Activated CD8-positive, alpha-beta memory T cell treated with anti-CD3 and anti-CD28 coated beads, Interleukin-2, amount 10 ng/mL, durations not matched to agents 7 days and 5 days (primary cell): Measurements from ENCODE around the gene IP6K3. TPM values are rescaled to one million over a fixed set of nuclear protein-coding genes. Genes with fewer than 3 reads are reported as not detected.
A peak's percentile ranks its signal among the peaks of the same experiment; 100 is the strongest.

Experiments used
- ATAC-seq: fragments of 150-1000 bp; cut with Tn5 transposase; one replicate; pipeline ENCODE4 v1.10.0; 2021; ENCODE audit warnings: moderate library complexity
- CTCF ChIA-PET: fragments of 350-600 bp; sonication (Branson Sonifier 250); formaldehyde crosslinking; loops from one replicate; lab custom pipeline; 2021; ENCODE audit warnings: antibody characterized with exemption; lab: Charles Lee
- DNase-seq: peaks from one replicate; pipeline ENCODE4 v3.0.0-alpha.2; 2020
- H3K27ac Mint-ChIP-seq: one replicate; pipeline ENCODE4 v1.8.0; 2021; ENCODE audit warnings: mild to moderate bottlenecking, mixed read lengths
- H3K27me3 Mint-ChIP-seq: one replicate; pipeline ENCODE4 v1.8.0; 2021; ENCODE audit warnings: mixed read lengths
- H3K36me3 Mint-ChIP-seq: one replicate; pipeline ENCODE4 v1.8.0; 2021; ENCODE audit warnings: mild to moderate bottlenecking, mixed read lengths
- H3K4me1 Mint-ChIP-seq: one replicate; pipeline ENCODE4 v1.8.0; 2021; ENCODE audit warnings: mixed read lengths
- H3K4me3 Mint-ChIP-seq: one replicate; pipeline ENCODE4 v1.8.0; 2021; ENCODE audit warnings: mild to moderate bottlenecking, moderate library complexity, mixed read lengths
- H3K9me3 Mint-ChIP-seq: one replicate; pipeline ENCODE4 v1.8.0; 2022; ENCODE audit warnings: low read depth, mixed read lengths
- total RNA-seq, 2 experiments: library from RNA; stranded (reverse); gene quantifications; one replicate each; pipeline ENCODE4 v1.2.3, GENCODE V29; 2021

IP6K3 gene
- total RNA-seq, 2 experiments from 2014 or later: not detected

- peaks cover 39% of the 10 kb centered on the region for H3K36me3 Mint-ChIP-seq
- ATAC-seq: no peak
- no peak overlapping the region for H3K27ac Mint-ChIP-seq
Measured at GRCh38 chr6:33689148-33689494, 57.6 kb downstream of the IP6K3 start.

GRCh38 chr6:33688451-33689147, 58.1 kb downstream of the IP6K3 start:
- no peak for ATAC-seq
- no peaks in the 10 kb centered on the region for H3K27me3 Mint-ChIP-seq
- no peaks in the 10 kb centered on the region for H3K9me3 Mint-ChIP-seq
- H3K27ac Mint-ChIP-seq: no peak overlapping the region
- DNase-seq: no peak
- CTCF ChIA-PET: no interaction called here
- no peak overlapping the region for H3K4me3 Mint-ChIP-seq
- peaks cover 37% of the 10 kb centered on the region for H3K36me3 Mint-ChIP-seq
- peaks cover 28% of the 10 kb centered on the region for H3K4me1 Mint-ChIP-seq

More at GRCh38 chr6:33689148-33689494, 57.6 kb downstream of the IP6K3 start:
- no peaks in the 10 kb centered on the region for H3K9me3 Mint-ChIP-seq
- H3K4me3 Mint-ChIP-seq: no peak overlapping the region
- H3K4me1 Mint-ChIP-seq: peaks cover 28% of the 10 kb centered on the region
- CTCF ChIA-PET: no interaction called here
- DNase-seq: no peak
- H3K27me3 Mint-ChIP-seq: no peaks in the 10 kb centered on the region

GRCh38 chr6:33688006-33688405, 58.7 kb downstream of the IP6K3 start:
- no peaks in the 10 kb centered on the region for H3K9me3 Mint-ChIP-seq
- H3K27ac Mint-ChIP-seq: no peak overlapping the region
- ATAC-seq (no peak), DNase-seq (no peak)
- H3K4me3 Mint-ChIP-seq: no peak overlapping the region
- peaks cover 28% of the 10 kb centered on the region for H3K4me1 Mint-ChIP-seq
- no peaks in the 10 kb centered on the region for H3K27me3 Mint-ChIP-seq
- CTCF ChIA-PET: interaction anchor here (1.1 kb wide), 1 partner anchor 23 kb away, joined by 3 read pairs; the partner anchor contains the start of gene UQCC2
- peaks cover 37% of the 10 kb centered on the region for H3K36me3 Mint-ChIP-seq

- CTCF ChIA-PET: interaction anchor here (1.1 kb wide), 2 partner anchors 14 to 24 kb away, joined by 3 to 4 read pairs; partner anchors contain the start of gene UQCC2
- ATAC-seq (no peak), DNase-seq (no peak)
- H3K36me3 Mint-ChIP-seq: peaks cover 35% of the 10 kb centered on the region
- H3K4me1 Mint-ChIP-seq: peaks cover 27% of the 10 kb centered on the region
- H3K4me3 Mint-ChIP-seq: no peak overlapping the region
- H3K27me3 Mint-ChIP-seq: no peaks in the 10 kb centered on the region
- no peak overlapping the region for H3K27ac Mint-ChIP-seq
- no peaks in the 10 kb centered on the region for H3K9me3 Mint-ChIP-seq
Measured at GRCh38 chr6:33686981-33687975, 59.4 kb downstream of the IP6K3 start.

GRCh38 chr6:33686225-33686924, 60.3 kb downstream of the IP6K3 start:
- CTCF ChIA-PET: interaction anchor here (1.1 kb wide), 1 partner anchor 15 kb away, joined by 4 read pairs; no protein-coding TSS in a partner anchor
- Mint-ChIP-seq H3K27me3 (no peaks in the 10 kb centered on the region), H3K36me3 (peaks cover 29% of the 10 kb centered on the region), H3K4me3 (no peak overlapping the region), H3K27ac (peak overlapping the region; percentile 3), H3K9me3 (no peaks in the 10 kb centered on the region), H3K4me1 (peaks cover 19% of the 10 kb centered on the region)
- ATAC-seq (no peak), DNase-seq (no peak)

GRCh38 chr6:33685411-33686224, 61.1 kb downstream of the IP6K3 start:
- Mint-ChIP-seq H3K4me1 (peaks cover 18% of the 10 kb centered on the region), H3K9me3 (no peaks in the 10 kb centered on the region), H3K36me3 (peaks cover 24% of the 10 kb centered on the region), H3K27ac (no peak overlapping the region), H3K4me3 (no peak overlapping the region), H3K27me3 (no peaks in the 10 kb centered on the region)
- ATAC-seq (no peak), DNase-seq (no peak)
- CTCF ChIA-PET: interaction anchor here (1.1 kb wide), 1 partner anchor 15 kb away, joined by 4 read pairs; no protein-coding TSS in a partner anchor

GRCh38 chr6:33684983-33685382, 61.7 kb downstream of the IP6K3 start:
- H3K4me1 Mint-ChIP-seq: peaks cover 18% of the 10 kb centered on the region
- no peak overlapping the region for H3K4me3 Mint-ChIP-seq
- H3K27me3 Mint-ChIP-seq: no peaks in the 10 kb centered on the region
- no peak overlapping the region for H3K27ac Mint-ChIP-seq
- no peak for DNase-seq
- no peak for ATAC-seq
- peaks cover 28% of the 10 kb centered on the region for H3K36me3 Mint-ChIP-seq
- no peaks in the 10 kb centered on the region for H3K9me3 Mint-ChIP-seq
- CTCF ChIA-PET: no interaction called here

- H3K36me3 Mint-ChIP-seq: peaks cover 33% of the 10 kb centered on the region
- no peaks in the 10 kb centered on the region for H3K27me3 Mint-ChIP-seq
- H3K27ac Mint-ChIP-seq: peak overlapping the region; percentile 50
- no peak for ATAC-seq
- CTCF ChIA-PET: interaction anchor here (1.2 kb wide), 1 partner anchor 86 kb away, joined by 3 read pairs; no protein-coding TSS in a partner anchor
- H3K9me3 Mint-ChIP-seq: no peaks in the 10 kb centered on the region
- peaks cover 18% of the 10 kb centered on the region for H3K4me1 Mint-ChIP-seq
- H3K4me3 Mint-ChIP-seq: no peak overlapping the region
- no peak for DNase-seq
Measured at GRCh38 chr6:33684428-33684896, 62.2 kb downstream of the IP6K3 start.

GRCh38 chr6:33683576-33684427, 62.9 kb downstream of the IP6K3 start:
- H3K36me3 Mint-ChIP-seq: peaks cover 35% of the 10 kb centered on the region
- H3K27me3 Mint-ChIP-seq: no peaks in the 10 kb centered on the region
- no peaks in the 10 kb centered on the region for H3K9me3 Mint-ChIP-seq
- no peak for DNase-seq
- CTCF ChIA-PET: interaction anchor here (1.2 to 1.5 kb wide), 2 partner anchors 18 to 86 kb away, joined by 3 read pairs; no protein-coding TSS in a partner anchor
- H3K27ac Mint-ChIP-seq: peak overlapping the region; percentile 69
- no peak for ATAC-seq
- peaks cover 18% of the 10 kb centered on the region for H3K4me1 Mint-ChIP-seq
- H3K4me3 Mint-ChIP-seq: no peak overlapping the region

- DNase-seq: peak; percentile 50
- peak overlapping the region; percentile 69 for H3K27ac Mint-ChIP-seq
- peaks cover 38% of the 10 kb centered on the region for H3K36me3 Mint-ChIP-seq
- ATAC-seq: peak; percentile 52
- H3K9me3 Mint-ChIP-seq: no peaks in the 10 kb centered on the region
- peaks cover 18% of the 10 kb centered on the region for H3K4me1 Mint-ChIP-seq
- CTCF ChIA-PET: interaction anchor here (0.6 to 1.5 kb wide), 2 partner anchors 17 to 534 kb away, joined by 3 to 6 read pairs; no protein-coding TSS in a partner anchor
- H3K4me3 Mint-ChIP-seq: no peak overlapping the region
- no peaks in the 10 kb centered on the region for H3K27me3 Mint-ChIP-seq
Measured at GRCh38 chr6:33683051-33683571, 63.6 kb downstream of the IP6K3 start.

- Mint-ChIP-seq H3K36me3 (peaks cover 42% of the 10 kb centered on the region), H3K4me3 (no peak overlapping the region), H3K4me1 (peaks cover 18% of the 10 kb centered on the region), H3K9me3 (no peaks in the 10 kb centered on the region), H3K27me3 (no peaks in the 10 kb centered on the region), H3K27ac (peak overlapping the region; percentile 39)
- DNase-seq: no peak
- CTCF ChIA-PET: interaction anchor here (0.6 to 1.5 kb wide), 2 partner anchors 16 to 533 kb away, joined by 3 to 6 read pairs; no protein-coding TSS in a partner anchor
- no peak for ATAC-seq
Measured at GRCh38 chr6:33682341-33682740, 64.4 kb downstream of the IP6K3 start.
